Measurements from ENCODE around the gene JADE2.
"Not testable (repeated sequence)": the region's sequence is repeated elsewhere in the genome, so short reads cannot be mapped to it uniquely, and the experiment has no call there.

JADE2 gene

DNA sequence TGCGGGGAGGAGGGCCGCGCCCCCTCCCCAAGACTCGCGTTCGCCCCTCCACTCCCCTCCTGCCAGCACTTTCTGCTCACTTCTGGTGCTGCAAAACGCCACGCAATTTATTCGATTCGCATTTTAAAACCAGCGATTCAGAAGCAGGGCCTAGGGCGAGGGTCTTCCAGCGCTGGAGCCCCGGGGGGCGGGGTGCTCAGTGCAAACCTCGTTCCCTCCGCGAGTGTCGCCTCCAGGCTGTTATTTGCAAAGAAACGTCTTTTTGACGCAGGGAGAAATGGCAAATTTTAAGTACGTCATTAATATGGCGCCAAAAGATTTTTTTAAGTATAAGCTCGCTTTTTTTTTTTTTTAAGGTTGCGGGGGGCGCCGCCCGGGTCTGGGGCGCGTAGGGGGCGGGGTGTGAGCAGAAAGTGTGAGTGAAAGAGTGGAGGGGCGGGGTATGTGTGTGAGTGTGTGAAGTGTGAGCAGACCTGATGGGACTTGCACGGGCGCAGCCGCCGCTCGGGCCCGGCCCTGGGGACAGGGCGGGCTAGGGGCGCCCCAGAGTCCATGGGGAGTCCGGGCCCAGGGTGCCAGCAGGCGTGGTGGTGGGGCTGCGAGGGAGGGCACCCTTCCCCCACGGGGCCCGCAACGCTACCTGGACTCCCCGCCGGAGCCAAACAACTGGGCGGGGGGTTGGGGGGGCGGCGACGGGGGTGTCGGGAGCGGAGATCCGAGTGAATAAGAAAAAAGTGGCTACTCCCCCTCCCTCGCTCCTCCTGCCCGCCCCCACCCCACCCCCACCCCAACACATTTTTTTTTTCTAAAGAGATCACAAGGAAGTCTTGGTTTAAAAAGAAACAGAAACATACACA, at the start of gene JADE2:
TSS of gene JADE2 (plus strand) at position 845 of the 857 bp plus-strand sequence. CDS start 10,188 bp downstream, outside the sequence.
- peaks cover 27% of the 10 kb centered on the region for H3K4me1 Mint-ChIP-seq

DNA sequence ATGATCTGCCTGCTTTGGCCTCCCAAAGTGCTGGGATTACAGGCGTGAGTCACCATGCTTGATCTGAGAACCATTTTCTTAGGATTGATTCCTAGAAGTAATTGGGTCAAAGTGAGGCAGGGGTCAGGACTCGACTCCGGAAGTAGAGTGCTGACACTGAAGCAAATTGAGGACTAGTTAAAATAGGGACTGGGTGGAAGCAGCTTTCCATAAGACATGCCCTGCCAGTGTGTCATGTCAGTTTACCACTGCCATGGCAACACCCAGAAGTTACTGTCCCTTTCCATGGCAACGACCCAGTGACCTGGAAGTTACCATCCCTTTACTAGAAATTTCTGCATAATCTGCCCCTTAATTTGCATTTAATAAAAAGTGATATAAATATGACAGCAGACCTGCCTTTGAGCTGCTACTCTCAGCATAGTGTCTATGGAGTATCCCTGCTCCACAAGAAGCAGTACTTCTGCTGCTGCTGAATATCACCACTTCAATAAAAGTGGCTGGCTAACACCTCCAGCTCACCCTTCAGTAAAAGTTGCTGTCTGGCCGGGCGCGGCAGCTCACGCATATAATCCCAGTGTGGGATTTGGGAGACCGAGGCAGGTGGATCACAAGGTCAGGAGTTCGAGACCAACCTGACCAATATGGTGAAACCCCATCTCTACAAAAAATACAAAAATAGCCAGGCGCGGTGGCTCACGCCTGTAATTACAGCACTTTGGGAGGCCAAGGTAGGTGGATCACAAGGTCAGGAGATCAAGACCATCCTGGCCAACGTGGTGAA, 47.8 kb upstream of the JADE2 start:
- H3K27me3 Mint-ChIP-seq: no peaks in the 10 kb centered on the region
- no peaks in the 10 kb centered on the region for H3K36me3 Mint-ChIP-seq

More for the DNA sequence above, at the start of gene JADE2:
- H3K9me3 Mint-ChIP-seq: no peaks in the 10 kb centered on the region
- peak within 1 kb of the TSS; percentile 99 for H3K4me3 Mint-ChIP-seq
- H3K36me3 Mint-ChIP-seq: no peaks in the 10 kb centered on the region
- H3K27ac Mint-ChIP-seq: peak within 1 kb of the TSS; percentile 99
- no peaks in the 10 kb centered on the region for H3K27me3 Mint-ChIP-seq

DNA sequence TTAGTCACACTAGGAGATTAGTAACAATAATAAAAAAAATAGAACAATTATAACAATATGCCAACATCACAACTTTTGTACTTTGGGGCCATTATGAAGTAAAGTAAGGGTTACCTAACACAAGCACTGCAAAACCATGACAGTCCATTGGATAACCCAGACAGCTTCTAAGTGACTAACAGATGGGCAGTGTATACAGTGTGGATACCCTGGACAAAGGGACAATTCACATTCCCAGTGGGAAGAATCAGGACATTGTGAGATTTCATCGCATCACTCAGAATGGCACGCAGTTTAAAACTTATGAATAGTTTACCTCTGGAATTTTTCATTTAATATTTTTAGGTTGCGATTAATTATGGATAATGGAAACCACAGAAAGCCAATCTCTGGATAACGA, 45.6 kb upstream of the JADE2 start:
- H3K27ac Mint-ChIP-seq: no peak overlapping the region
- H3K9me3 Mint-ChIP-seq: no peaks in the 10 kb centered on the region
- no peaks in the 10 kb centered on the region for H3K4me1 Mint-ChIP-seq

More for the DNA sequence above, 47.8 kb upstream of the JADE2 start:
- Mint-ChIP-seq H3K4me3 (no peak overlapping the region), H3K4me1 (no peaks in the 10 kb centered on the region), H3K9me3 (no peaks in the 10 kb centered on the region), H3K27ac (no peak overlapping the region)

DNA sequence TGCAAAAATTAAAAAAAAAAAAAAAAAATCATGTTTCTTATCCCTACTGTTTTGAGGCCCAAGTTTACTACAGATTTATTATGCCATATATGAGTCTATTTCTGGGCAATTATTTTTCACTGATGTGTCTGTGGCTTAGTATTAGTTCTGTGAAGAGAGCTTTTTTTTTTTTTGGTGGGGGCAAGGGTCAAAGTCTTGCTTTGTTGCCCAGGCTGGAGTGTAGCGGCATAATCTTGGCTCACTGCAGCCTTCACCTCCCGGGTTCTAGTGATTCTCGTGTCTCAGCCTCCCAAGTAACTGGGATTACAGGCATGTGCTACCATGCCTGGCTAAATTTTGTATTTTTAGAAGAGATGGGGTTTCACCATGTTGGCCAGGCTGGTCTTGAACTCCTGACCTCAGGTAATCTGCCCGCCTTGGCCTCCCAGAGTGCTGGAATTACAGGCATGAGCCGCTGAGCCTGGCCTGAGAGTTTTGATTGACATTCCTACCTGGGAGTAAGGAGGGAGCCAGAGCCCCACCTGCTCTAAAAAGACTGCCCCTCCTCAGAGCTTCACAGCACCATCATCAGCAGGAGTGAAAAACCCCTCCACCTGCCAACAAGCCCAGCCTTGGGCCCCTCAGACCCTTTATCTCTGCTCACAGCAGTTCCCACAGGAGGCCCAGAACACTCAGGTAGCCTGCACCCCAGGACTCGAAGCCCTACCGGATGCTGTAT, 36.1 kb upstream of the JADE2 start:
- no peaks in the 10 kb centered on the region for H3K4me1 Mint-ChIP-seq
- H3K36me3 Mint-ChIP-seq: no peaks in the 10 kb centered on the region

More for the DNA sequence above, 45.6 kb upstream of the JADE2 start:
- H3K27me3 Mint-ChIP-seq: no peaks in the 10 kb centered on the region
- no peaks in the 10 kb centered on the region for H3K36me3 Mint-ChIP-seq
- no peak overlapping the region for H3K4me3 Mint-ChIP-seq

DNA sequence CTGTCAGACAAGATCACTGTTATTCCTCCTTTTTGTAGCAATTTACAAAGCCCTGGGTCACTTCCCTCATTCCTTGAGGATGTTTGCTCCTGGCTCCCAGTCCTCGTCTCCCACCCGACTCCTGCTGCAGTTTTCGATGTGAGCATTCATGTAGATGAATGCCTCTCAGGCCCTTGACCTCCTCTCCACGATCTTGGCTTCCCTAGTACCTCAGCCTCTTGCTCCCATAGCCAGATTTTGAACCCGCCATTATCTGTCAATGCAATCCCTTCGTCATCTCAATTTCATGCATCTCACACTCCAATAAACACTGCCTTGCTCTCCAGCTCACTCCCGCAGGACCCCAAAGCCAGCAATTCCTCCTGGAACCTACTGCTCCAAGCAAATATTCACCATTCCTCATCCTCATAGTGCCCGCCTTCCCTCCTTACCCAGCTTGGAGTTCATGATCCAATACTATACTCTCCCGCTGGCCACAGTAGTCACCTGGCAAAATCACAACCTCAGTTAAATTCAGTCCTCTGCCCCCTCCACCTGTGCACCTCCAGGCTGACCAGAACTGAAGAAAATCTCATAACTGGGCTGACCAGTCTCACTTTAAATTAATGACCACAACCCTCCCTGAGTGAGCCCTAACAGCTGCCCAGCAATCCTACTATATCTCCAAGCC, 35.1 kb upstream of the JADE2 start:
- H3K9me3 Mint-ChIP-seq: no peaks in the 10 kb centered on the region
- H3K27ac Mint-ChIP-seq: no peak overlapping the region
- no peaks in the 10 kb centered on the region for H3K36me3 Mint-ChIP-seq
- H3K4me3 Mint-ChIP-seq: no peak overlapping the region
- no peaks in the 10 kb centered on the region for H3K4me1 Mint-ChIP-seq
- no peaks in the 10 kb centered on the region for H3K27me3 Mint-ChIP-seq

More for the DNA sequence above, 36.1 kb upstream of the JADE2 start:
- Mint-ChIP-seq H3K4me3 (no peak overlapping the region), H3K9me3 (no peaks in the 10 kb centered on the region), H3K27ac (no peak overlapping the region), H3K27me3 (no peaks in the 10 kb centered on the region)

DNA sequence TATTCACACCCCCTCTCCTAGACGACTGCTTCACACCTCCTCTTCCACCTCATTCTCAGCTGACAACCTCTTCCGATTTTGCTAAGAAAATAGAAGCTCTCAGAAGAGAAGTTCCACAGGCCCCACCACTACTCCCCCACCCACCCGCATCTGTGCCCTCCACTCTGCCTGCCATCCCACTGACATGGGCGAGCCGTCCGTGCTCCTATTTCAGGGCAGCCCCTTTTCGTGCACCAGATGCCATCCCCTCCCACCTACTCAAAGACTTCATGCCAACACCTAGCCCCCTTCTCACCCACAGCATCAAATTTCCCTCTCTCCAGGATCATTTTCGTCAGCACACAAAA, 34.6 kb upstream of the JADE2 start:
- no peaks in the 10 kb centered on the region for H3K4me1 Mint-ChIP-seq
- H3K4me3 Mint-ChIP-seq: no peak overlapping the region
- no peaks in the 10 kb centered on the region for H3K9me3 Mint-ChIP-seq
- no peaks in the 10 kb centered on the region for H3K36me3 Mint-ChIP-seq
- no peak overlapping the region for H3K27ac Mint-ChIP-seq
- H3K27me3 Mint-ChIP-seq: no peaks in the 10 kb centered on the region

DNA sequence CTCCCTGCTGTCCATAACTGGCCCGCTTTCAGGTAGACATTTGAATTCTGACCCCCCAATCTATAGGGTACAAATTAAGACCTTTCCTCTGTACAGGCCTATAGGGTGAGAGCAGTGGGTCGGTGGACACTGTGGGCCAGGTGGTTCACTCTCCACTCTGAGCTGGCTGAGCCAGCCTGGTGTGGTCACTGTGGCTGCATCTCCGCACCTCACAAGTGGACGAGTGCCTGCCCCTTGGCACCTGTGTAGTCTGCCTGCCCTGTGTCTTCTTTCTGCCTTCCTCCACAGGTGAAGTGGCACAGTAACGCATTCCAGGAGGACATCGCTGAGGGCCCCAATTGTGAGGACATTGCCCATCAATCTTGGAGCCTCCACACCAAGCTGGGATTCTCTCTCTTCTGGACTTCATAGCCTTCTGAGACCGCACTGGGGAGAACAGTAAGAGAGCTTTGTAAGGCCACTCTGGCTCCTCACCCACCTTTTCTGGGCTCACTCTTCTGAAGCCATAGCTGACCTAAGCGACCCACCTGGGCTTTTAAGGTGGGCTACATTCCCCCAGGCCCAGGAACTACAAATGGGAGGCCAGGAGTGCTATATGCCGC, 33.5 kb upstream of the JADE2 start:
- H3K9me3 Mint-ChIP-seq: no peaks in the 10 kb centered on the region
- H3K36me3 Mint-ChIP-seq: no peaks in the 10 kb centered on the region
- H3K4me3 Mint-ChIP-seq: no peak overlapping the region

DNA sequence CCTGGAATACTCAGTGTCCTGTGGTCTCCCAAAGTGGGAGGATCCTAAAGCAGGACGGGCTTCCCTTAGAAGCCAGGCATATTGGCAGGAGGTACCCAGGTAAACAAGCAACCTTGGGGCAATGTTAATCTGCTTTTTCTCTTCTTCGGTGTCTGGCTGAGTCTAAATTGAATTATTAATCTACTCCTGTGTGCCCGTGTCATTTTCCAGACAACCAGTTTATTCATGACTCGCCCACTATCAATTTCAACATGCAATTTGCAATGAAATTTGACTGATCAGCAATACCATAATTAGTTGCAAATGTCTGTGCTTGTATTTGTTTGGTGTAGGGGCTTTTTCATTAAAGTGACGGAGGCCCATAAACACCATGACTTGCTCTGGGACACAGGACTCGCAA, 32.9 kb upstream of the JADE2 start:
- Mint-ChIP-seq H3K27me3 (no peaks in the 10 kb centered on the region), H3K4me3 (no peak overlapping the region), H3K36me3 (no peaks in the 10 kb centered on the region), H3K4me1 (no peaks in the 10 kb centered on the region), H3K27ac (no peak overlapping the region), H3K9me3 (no peaks in the 10 kb centered on the region)

More for the DNA sequence above, 33.5 kb upstream of the JADE2 start:
- Mint-ChIP-seq H3K4me1 (no peaks in the 10 kb centered on the region), H3K27ac (no peak overlapping the region), H3K27me3 (no peaks in the 10 kb centered on the region)

DNA sequence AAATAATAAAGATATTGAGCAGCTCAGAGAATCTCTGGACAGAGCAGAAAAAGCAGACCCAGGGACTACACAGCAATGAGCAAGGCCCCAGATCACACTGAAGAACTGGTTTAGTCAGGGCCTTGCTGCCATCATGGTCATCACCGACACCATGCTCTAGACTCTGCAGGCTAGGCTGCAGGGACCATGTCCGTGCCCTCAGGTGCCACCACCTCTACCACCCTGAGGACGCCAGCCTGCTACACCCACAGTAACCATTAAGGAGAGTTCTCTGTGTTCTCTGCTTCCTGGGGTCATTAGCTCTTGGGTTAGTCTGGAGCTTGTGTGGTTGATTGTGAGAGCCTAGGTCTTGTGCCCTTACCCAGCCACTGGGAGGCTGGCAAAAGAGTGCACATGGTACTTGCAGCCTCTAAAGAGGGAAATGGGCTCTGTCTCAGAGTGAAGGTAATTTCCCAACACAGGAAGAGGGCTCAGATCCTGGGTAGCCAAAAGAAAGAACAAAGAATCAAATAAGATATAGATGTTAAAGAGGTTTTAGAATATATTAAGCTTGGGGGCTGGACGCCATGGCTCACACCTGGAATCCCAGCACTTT, 31.9 kb upstream of the JADE2 start:
- H3K27me3 Mint-ChIP-seq: no peaks in the 10 kb centered on the region
- no peaks in the 10 kb centered on the region for H3K36me3 Mint-ChIP-seq
- no peaks in the 10 kb centered on the region for H3K9me3 Mint-ChIP-seq
- H3K27ac Mint-ChIP-seq: no peak overlapping the region
- H3K4me1 Mint-ChIP-seq: no peaks in the 10 kb centered on the region
- H3K4me3 Mint-ChIP-seq: no peak overlapping the region

DNA sequence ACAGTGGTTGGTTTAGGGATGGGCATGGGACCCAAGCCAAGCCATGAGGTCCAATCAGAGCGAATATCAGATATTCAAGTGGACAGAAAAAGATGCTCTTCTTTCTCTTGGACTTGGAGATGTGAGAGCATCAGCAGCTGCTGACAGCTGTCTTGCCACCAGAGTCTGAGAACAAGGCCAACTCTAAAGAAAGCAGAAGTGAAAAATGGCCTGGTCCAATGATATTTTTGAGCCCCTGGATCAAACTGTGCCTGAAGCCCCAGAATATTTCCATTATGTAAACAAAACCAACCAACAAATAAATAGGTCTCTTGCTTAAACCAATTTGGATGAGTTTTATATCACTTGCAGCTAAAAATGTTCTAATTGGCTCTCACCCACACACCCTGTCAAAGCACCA, 30.7 kb upstream of the JADE2 start:
- no peaks in the 10 kb centered on the region for H3K4me1 Mint-ChIP-seq
- H3K27me3 Mint-ChIP-seq: no peaks in the 10 kb centered on the region
- H3K36me3 Mint-ChIP-seq: no peaks in the 10 kb centered on the region
- H3K9me3 Mint-ChIP-seq: no peaks in the 10 kb centered on the region
- H3K27ac Mint-ChIP-seq: no peak overlapping the region
- H3K4me3 Mint-ChIP-seq: no peak overlapping the region

DNA sequence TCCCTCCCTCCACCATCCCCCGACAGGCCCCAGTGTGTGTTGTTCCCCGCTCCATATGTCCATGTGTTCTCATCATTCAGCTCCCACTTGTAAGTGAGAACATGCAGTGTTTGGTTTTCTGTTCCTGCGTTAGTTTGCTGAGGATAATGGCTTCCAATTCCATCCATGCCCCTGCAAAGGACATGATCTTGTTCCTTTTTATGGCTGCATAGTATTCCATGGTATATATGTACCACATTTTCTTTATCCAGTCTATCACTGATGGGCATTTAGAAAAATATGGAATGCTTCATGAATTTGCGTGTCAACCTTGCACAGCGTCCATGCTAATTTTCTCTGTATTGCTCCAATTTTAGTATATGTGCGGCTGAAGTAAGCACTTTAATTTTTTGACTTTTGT, 25.6 kb upstream of the JADE2 start:
- H3K4me3 Mint-ChIP-seq, H3K27me3 Mint-ChIP-seq, H3K27ac Mint-ChIP-seq, H3K36me3 Mint-ChIP-seq, H3K9me3 Mint-ChIP-seq: not testable (repeated sequence)
- peaks cover 24% of the 10 kb centered on the region for H3K4me1 Mint-ChIP-seq

DNA sequence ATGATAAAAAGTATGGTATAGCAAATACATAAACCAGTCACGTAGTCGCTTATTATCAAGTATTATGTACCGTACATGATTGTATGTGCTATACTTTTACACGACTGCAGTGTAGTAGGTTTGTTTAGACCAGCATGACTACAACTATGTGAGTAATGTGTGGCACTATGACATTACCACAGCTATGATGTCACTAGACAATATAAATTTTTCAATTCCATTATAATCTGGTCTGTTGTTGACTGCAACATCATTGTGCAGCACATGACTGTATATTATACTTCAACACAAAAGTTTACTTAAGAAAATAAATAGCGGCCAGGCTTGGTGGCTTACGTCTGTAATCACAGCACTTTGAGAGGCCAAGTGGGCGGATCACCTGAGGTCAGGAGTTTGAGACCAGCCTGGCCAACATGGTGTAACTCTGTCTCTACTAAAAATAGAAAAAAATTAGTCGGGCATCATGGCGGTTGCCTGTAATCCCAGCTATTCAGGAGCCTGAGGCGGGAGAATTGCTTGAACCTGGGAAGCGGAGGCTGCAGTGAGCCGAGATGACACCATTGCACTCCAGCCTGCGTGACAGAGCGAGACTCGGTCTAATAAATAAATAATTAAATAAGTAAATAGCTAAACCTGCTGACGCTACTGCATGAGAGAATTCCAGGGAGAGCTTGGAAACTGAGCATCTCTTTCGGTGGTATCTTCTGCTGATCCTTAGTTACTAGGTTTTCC, 24.6 kb upstream of the JADE2 start:
- H3K36me3 Mint-ChIP-seq: no peaks in the 10 kb centered on the region
- peaks cover 24% of the 10 kb centered on the region for H3K4me1 Mint-ChIP-seq
- no peaks in the 10 kb centered on the region for H3K9me3 Mint-ChIP-seq
- H3K4me3 Mint-ChIP-seq: no peak overlapping the region
- no peaks in the 10 kb centered on the region for H3K27me3 Mint-ChIP-seq
- H3K27ac Mint-ChIP-seq: no peak overlapping the region

DNA sequence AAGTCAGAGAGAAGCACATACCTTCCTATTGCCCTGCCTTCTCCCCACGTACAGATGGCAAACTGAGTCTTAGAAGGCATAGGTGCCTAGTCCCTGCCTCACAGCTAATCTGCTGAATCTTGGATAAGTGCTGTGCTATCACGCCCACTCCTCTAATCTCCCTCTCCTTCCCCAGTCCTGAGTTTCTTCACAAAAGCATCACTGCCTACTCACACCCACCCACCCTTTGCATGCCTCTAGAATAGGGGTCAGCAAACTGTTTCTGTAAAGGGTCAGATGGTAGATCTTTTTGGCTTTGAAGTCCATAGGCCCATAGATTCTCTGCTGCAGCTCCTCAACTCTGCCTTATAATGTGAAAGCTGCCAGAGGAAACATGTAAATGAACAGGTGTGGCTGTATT, 23.2 kb upstream of the JADE2 start:
- no peaks in the 10 kb centered on the region for H3K9me3 Mint-ChIP-seq
- H3K27ac Mint-ChIP-seq: no peak overlapping the region
- peaks cover 27% of the 10 kb centered on the region for H3K4me1 Mint-ChIP-seq
- H3K36me3 Mint-ChIP-seq: no peaks in the 10 kb centered on the region
- no peak overlapping the region for H3K4me3 Mint-ChIP-seq
- H3K27me3 Mint-ChIP-seq: no peaks in the 10 kb centered on the region

Measured in activated naive CD4-positive, alpha-beta T cell treated with anti-CD3 and anti-CD28 coated beads, Interleukin-2, amount 50 U/mL, for 24 hours (primary cell).